GM21529 (cell line): ENCODE data around the gene TMEM272.
"Not testable (repeated sequence)": the region's sequence is repeated elsewhere in the genome, so short reads cannot be mapped to it uniquely, and the experiment has no call there.

ENCODE experiments used
- ATAC-seq: cut with Tn5 transposase; IDR thresholded peaks from one replicate; pipeline ENCODE4 v1.9.1; 2021; ENCODE audit not compliant: unreplicated experiment

TMEM272 gene

GRCh38 chr13:51826606-51827005, 18.4 kb downstream of the TMEM272 start:
- ATAC-seq: no peak

GRCh38 chr13:51825681-51826254, 19.2 kb downstream of the TMEM272 start:
- no peak for ATAC-seq

GRCh38 chr13:51825165-51825592, 19.8 kb downstream of the TMEM272 start:
- ATAC-seq: no peak

GRCh38 chr13:51824712-51825111, 20.3 kb downstream of the TMEM272 start:
- not testable (repeated sequence) for ATAC-seq

- no peak for ATAC-seq
Measured at GRCh38 chr13:51823863-51824262, 21.1 kb downstream of the TMEM272 start.

GRCh38 chr13:51823359-51823758, 21.6 kb downstream of the TMEM272 start:
- ATAC-seq: no peak

GRCh38 chr13:51822106-51822815, 22.7 kb downstream of the TMEM272 start:
- ATAC-seq: no peak

- no peak for ATAC-seq
Measured at GRCh38 chr13:51821606-51822005, 23.4 kb downstream of the TMEM272 start.

GRCh38 chr13:51820016-51820597, 24.9 kb downstream of the TMEM272 start:
- no peak for ATAC-seq

GRCh38 chr13:51819544-51819943, 25.4 kb downstream of the TMEM272 start:
- no peak for ATAC-seq

- peak; percentile 43 for ATAC-seq
Measured at GRCh38 chr13:51818781-51819511, 26.0 kb downstream of the TMEM272 start.

- ATAC-seq: no peak
Measured at GRCh38 chr13:51818276-51818675, 26.7 kb downstream of the TMEM272 start.

- ATAC-seq: no peak
Measured at GRCh38 chr13:51817717-51818116, 27.3 kb downstream of the TMEM272 start.

- ATAC-seq: no peak
Measured at GRCh38 chr13:51816604-51817249, 28.2 kb downstream of the TMEM272 start.

- no peak for ATAC-seq
Measured at GRCh38 chr13:51815848-51816247, 29.1 kb downstream of the TMEM272 start.

- peak; percentile 72 for ATAC-seq
Measured at GRCh38 chr13:51814825-51815650, 29.9 kb downstream of the TMEM272 start.

- ATAC-seq: no peak
Measured at GRCh38 chr13:51814071-51814470, 30.9 kb downstream of the TMEM272 start.

GRCh38 chr13:51811920-51812451, 33.0 kb downstream of the TMEM272 start:
- ATAC-seq: peak; percentile 37

GRCh38 chr13:51811046-51811445, 33.9 kb downstream of the TMEM272 start:
- ATAC-seq: no peak

GRCh38 chr13:51808811-51809210, 36.2 kb downstream of the TMEM272 start:
- ATAC-seq: no peak
